NCI-H446 (cell line): Measurements from ENCODE around the gene ATP5PD.
"Not testable (repeated sequence)": the region's sequence is repeated elsewhere in the genome, so short reads cannot be mapped to it uniquely, and the experiment has no call there.

Source experiments
- DNase-seq, 2 experiments: peaks; one replicate each; lab custom pipeline; 2025; lab: John Stamatoyannopoulos, UW

ATP5PD gene

GRCh38 chr17:75020331-75021110 is 26.2 kb downstream of the ATP5PD start:
- DNase-seq, result no peak

GRCh38 chr17:75019710-75020109 is 27.1 kb downstream of the ATP5PD start:
- no peak for DNase-seq

GRCh38 chr17:75019146-75019545 is 27.6 kb downstream of the ATP5PD start:
- DNase-seq, result no peak

- DNase-seq, result no peak
Observed at GRCh38 chr17:75013092-75013559, 33.6 kb downstream of the ATP5PD start.

GRCh38 chr17:75012346-75013091 is 34.2 kb downstream of the ATP5PD start, which contains the start of gene MRPL58:
Gene MRPL58 (plus strand): TSS chr17:75012670. CDS start chr17:75012687, 17 bp downstream.
- peak; percentile 77 to 87 for DNase-seq

- DNase-seq, result no peak
Observed at GRCh38 chr17:75012096-75012345, 34.7 kb downstream of the ATP5PD start.

- DNase-seq, result peak; percentile 80 to 84
Observed at GRCh38 chr17:75011401-75012095, 35.2 kb downstream of the ATP5PD start.

- DNase-seq, result peak; percentile 74 to 77
Observed at GRCh38 chr17:75010683-75011400, 35.9 kb downstream of the ATP5PD start.

GRCh38 chr17:75009139-75009724 is 37.5 kb downstream of the ATP5PD start:
- DNase-seq, result no peak

- no peak for DNase-seq
Observed at GRCh38 chr17:75008373-75008772, 38.4 kb downstream of the ATP5PD start.

- DNase-seq, result no peak
Observed at GRCh38 chr17:75006653-75007052, 40.1 kb downstream of the ATP5PD start.

GRCh38 chr17:75006084-75006483 is 40.7 kb downstream of the ATP5PD start:
- DNase-seq, result not testable (repeated sequence)

GRCh38 chr17:75005291-75005690 is 41.5 kb downstream of the ATP5PD start:
- no peak for DNase-seq

- DNase-seq, result no peak
Observed at GRCh38 chr17:75004371-75004770, 42.4 kb downstream of the ATP5PD start.

GRCh38 chr17:75003957-75004355 is 42.8 kb downstream of the ATP5PD start:
- no peak for DNase-seq

- no peak for DNase-seq
Observed at GRCh38 chr17:75003070-75003956, 43.5 kb downstream of the ATP5PD start.

GRCh38 chr17:75001915-75002843 is 44.6 kb downstream of the ATP5PD start:
- no peak for DNase-seq

GRCh38 chr17:74999523-74999922 is 47.2 kb downstream of the ATP5PD start:
- no peak for DNase-seq

GRCh38 chr17:74998783-74999182 is 48.0 kb downstream of the ATP5PD start:
- DNase-seq, result no peak

GRCh38 chr17:74995847-74996246 is 50.9 kb downstream of the ATP5PD start:
- DNase-seq, result no peak
